ENCODE data around the gene WDR93.

WDR93 gene

GRCh38 chr15:89749526-89749925 is 58.9 kb downstream of the WDR93 start:
- DNase-seq (ENCODE audit: low read depth), result no peak

GRCh38 chr15:89749951-89750559 is 59.4 kb downstream of the WDR93 start:
- DNase-seq (ENCODE audit: low read depth), result no peak

GRCh38 chr15:89750560-89751542 is 60.2 kb downstream of the WDR93 start, which contains the start of gene MESP1:
Gene MESP1 (minus strand): TSS chr15:89751249. CDS start chr15:89751231, 18 bp downstream.
- peak; percentile 80 for DNase-seq (ENCODE audit: low read depth)

DNA sequence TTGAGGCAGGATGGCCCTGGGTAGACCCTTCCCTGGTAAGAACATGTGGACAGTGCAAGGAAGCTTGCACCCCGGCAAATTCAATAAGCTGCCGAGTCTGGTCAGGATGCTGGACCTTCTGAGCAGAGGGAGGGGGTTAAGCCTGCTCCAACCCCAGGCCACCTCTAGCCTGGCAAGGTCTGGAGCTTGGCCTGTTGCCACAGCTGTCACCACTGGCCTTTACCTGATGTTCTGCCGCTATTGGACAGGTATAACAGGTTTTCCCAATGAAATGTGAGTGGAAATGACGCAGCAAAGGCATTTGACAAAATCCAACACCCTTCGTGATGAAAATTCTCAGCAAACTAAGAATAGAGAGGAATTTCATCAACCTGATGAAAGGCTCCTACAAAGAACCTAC is 61.1 kb downstream of the WDR93 start:
- no peak for DNase-seq (ENCODE audit: low read depth)

GRCh38 chr15:89753855-89754254 is 63.2 kb downstream of the WDR93 start:
- DNase-seq (ENCODE audit: low read depth), result no peak

- DNase-seq (ENCODE audit: low read depth), result no peak
These were observed 63.9 kb downstream of the WDR93 start for GRCh38 chr15:89754361-89755154.

DNA sequence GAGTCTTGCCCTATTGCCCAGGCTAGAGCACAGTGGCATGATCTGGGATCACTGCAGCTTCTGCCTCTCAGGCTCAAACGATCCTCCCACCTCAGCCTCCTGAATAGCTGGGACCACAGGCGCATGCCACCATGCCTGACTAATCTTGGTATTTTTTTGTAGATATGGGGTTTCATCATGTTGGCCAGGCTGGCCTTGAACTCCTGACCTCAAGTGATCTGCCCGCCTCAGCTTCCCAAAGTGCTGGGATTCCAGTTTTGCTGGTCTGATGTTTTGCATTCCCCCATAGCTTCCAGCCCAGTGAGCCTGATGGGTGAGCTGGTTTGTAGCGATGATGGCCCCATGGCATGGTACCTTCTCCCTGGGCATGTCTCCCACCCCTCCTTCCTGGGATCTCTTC is 65.1 kb downstream of the WDR93 start:
- DNase-seq (ENCODE audit: low read depth), result no peak

DNA sequence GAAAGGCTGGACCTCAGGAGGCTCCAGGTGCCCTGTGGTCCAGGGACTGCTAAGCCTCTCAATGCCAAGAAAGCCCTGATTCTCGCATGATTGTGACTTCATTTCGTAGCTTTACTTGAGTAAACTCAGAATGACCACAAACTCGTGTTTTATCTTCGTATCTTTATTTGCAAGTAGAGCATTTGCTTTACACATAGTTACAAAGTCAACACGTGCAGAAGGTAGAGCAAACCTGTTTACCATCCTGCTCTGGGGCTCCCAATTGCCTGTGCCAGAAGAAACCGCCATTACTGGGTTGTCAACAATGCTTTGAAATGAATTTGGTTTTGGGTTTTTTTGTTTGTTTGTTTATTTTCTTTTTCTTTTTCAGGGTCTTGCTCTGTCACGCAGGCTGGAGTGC is 66.3 kb downstream of the WDR93 start:
- DNase-seq (ENCODE audit: low read depth), result no peak

DNA sequence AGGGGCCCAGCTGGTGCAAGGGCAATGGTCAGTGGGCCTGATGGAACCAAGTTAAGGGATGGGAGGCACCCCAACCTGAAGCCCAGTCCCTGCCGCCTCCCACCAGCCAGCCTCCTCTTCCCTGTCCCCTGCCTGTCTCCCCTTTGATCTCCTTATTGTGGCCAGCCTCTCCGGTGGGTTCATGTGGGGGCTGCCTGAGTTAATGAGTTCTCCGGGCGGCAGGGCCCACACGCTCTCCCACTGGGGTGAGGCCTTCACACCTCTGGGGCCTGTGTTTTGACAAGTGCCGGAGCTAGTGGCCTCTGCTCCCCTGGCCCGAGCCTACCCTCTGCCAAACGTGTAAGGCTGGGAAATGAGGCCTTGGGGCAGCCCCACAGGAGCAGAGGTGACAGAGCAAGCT is 67.7 kb downstream of the WDR93 start:
- DNase-seq (ENCODE audit: low read depth), result no peak

GRCh38 chr15:89758981-89759380 is 68.4 kb downstream of the WDR93 start:
- no peak for DNase-seq (ENCODE audit: low read depth)

- no peak for DNase-seq (ENCODE audit: low read depth)
These were observed 69.2 kb downstream of the WDR93 start for GRCh38 chr15:89759835-89760234.

DNA sequence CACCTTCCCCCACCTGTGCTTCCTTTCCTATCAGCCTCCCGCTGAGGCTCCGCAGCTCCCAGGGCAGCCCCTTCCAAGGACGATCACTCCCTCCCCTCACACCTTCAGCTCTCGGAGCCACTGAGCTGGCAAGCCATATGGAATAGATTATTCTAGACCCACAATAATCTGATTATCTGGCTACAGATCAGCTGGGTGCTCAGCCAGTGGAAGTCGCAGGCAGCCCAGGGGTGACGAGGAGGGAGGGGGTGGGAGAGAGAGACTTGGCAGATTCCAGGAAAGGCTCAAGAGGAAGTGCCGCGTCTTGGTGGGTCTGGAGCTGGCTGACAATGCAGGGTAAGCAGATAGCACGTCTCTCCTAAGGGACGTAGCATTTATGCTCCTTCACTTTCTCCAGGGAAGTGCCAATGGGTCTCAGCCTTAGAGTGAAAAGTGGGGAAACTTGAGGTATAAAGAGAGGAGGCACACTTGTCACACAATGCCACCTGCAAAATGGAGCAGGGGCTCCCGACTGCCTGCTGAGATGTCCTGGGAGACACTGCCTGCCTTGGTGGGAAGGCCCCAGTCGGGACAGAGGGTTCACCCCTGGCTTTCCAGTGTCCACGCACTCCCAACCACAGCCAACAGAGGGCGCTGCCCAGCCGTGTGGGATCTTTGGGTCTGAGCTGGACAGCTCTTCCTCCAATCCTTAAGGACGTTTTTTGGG is 69.8 kb downstream of the WDR93 start:
- DNase-seq (ENCODE audit: low read depth), result peak; percentile 51

DNA sequence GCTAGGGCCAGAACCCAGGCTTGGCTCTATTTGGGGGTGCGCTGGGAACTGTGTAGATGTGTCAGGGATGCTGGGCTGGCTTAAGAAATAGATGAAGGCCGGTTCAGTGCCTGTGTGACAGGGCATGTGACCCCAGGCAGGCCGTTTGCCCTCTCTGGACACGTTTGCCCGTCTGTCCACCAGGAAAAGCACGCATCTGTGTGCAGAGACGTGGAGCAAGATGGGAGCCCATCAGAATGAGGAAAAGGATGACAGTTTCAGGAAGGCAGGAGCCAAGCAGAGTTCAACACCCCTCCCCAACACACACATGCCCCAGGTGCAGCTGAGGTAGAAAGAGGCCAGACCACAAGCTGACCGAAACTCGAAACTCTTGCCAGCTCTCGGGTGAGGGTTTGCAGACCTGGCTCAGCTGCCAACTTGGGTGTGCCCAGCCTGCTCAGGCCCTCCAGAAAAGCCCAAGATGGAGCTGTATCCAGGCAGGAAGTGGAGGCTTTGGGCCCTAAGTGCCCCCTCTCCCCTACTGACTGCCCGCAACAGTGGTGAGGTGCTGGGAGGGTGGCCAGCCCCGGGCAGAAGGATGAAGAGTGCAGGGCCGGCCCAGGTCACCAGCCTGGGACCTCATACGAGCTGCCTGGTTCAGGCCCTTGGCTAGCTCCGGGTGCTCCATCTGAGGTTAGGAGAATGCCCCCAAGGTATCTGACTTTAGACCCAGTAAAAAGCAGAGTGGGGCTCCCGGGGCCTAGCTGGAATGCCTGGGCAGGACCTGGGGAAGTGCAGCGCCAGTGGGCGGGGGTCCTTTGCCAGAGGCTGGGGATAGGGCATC is 70.6 kb downstream of the WDR93 start:
- DNase-seq (ENCODE audit: low read depth), result no peak

DNA sequence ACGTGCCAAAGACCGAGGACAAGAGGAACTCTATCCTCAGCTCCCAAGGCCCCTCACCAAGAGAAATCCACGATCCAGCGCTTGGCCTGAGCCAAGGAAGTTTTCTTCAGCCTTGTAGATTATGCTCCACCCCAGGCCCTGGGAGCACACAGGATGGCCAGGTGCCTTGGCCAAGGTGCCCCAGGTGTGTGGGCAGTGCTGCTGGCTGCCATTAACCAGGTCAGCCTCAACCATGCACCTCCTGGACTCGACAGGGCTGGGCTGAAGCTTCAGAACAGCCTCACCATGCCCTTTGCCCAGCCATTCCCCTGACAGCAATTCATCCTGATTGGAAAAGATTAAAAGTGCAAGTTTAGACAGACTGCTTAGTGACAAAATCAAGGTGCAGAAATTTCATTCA is 71.3 kb downstream of the WDR93 start:
- DNase-seq (ENCODE audit: low read depth), result no peak

GRCh38 chr15:89765694-89766093 is 75.1 kb downstream of the WDR93 start:
- no peak for DNase-seq (ENCODE audit: low read depth)

- DNase-seq (ENCODE audit: low read depth), result no peak
These were observed 76.0 kb downstream of the WDR93 start for GRCh38 chr15:89766357-89767311.

GRCh38 chr15:89767411-89767915 is 76.9 kb downstream of the WDR93 start:
- no peak for DNase-seq (ENCODE audit: low read depth)

GRCh38 chr15:89768071-89768500 is 77.5 kb downstream of the WDR93 start:
- no peak for DNase-seq (ENCODE audit: low read depth)

DNA sequence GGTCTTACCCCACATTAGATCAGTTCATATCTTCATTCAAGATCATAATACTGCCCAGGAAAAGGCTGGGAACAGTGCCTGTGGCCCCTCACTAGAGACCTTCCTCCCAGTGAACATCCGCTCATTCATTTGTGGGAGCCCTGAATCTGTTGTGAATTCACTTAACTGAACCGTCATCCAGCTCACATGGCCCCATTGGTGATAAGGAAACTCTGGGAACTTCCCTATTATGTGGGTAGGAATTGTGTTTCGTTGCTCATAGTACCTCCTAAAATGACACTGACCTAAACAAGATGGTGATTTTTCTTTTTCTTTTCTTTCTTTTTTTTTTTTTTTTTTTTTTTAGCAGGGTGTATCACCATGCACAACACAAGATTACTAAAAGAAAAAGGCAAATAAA is 78.8 kb downstream of the WDR93 start:
- no peak for DNase-seq (ENCODE audit: low read depth)

DNA sequence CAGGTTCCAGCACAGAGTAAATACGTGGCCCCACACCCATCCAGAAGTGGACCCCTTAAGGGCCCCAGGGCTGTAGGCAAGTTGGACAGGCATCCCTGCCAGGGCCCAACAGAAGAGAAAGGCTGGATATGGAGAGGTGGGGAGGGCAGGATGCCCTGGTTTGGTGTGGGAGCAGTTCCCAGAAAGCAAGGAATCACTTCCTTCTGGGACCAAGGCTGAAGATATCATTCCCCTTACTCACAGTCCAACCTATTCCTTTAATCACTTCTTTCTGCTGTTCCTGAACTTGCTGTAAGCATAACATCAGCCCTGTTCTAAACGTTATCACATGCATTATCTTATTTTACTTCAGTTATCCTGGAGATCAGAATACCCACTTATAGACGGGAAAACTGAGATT is 79.4 kb downstream of the WDR93 start:
- no peak for DNase-seq (ENCODE audit: low read depth)

All from activated T-cell treated with anti-CD3 and anti-CD28 coated beads for 24 hours (primary cell).